ENCODE results near the gene KLHL3.

Gene KLHL3

GRCh38 chr5:137666901-137667300, 69.0 kb downstream of the KLHL3 start:
- CTCF ChIA-PET, result interaction anchor here (1.1 to 1.9 kb wide), 2 partner anchors 76 to 156 kb away, joined by 3 to 5 read pairs; no protein-coding TSS in a partner anchor
- no peak for DNase-seq (ENCODE audit: extremely low spot score)
- TF ChIP-seq FOXA1 (IDR thresholded peaks at IDR 0.05) (no peak), L3MBTL2 (conservative IDR thresholded peaks at IDR 0.05) (no peak), NFRKB (IDR thresholded peaks at IDR 0.05) (no peak), ZNF384 (IDR thresholded peaks at IDR 0.05) (no peak), FOXM1 (IDR thresholded peaks at IDR 0.05; ENCODE audit: borderline replicate concordance) (no peak), SP1 (IDR thresholded peaks at IDR 0.05) (no peak), HDGF (IDR thresholded peaks at IDR 0.05; ENCODE audit: borderline replicate concordance) (no peak), BHLHE40 (IDR thresholded peaks at IDR 0.05; ENCODE audit: borderline replicate concordance) (no peak), SUZ12 (IDR thresholded peaks at IDR 0.05) (no peak), LEF1 (IDR thresholded peaks at IDR 0.05; ENCODE audit: borderline replicate concordance) (no peak), ARNT (IDR thresholded peaks at IDR 0.05) (no peak), PKNOX1 (IDR thresholded peaks at IDR 0.05) (no peak)
- POLR2A ChIA-PET, result no interaction called here

GRCh38 chr5:137666461-137666850, 69.4 kb downstream of the KLHL3 start:
- TF ChIP-seq FOXM1 (IDR thresholded peaks at IDR 0.05; ENCODE audit: borderline replicate concordance) (no peak), BHLHE40 (IDR thresholded peaks at IDR 0.05; ENCODE audit: borderline replicate concordance) (no peak), TARDBP (IDR thresholded peaks at IDR 0.05) (no peak)
- ChIA-PET CTCF (interaction anchor here (1.1 to 1.9 kb wide), 2 partner anchors 76 to 156 kb away, joined by 3 to 5 read pairs; no protein-coding TSS in a partner anchor), POLR2A (no interaction called here)
- no peak for DNase-seq (ENCODE audit: extremely low spot score)

GRCh38 chr5:137665678-137666460, 70.0 kb downstream of the KLHL3 start:
- CTCF ChIA-PET, result interaction anchor here (0.7 to 1.9 kb wide), 3 partner anchors 77 to 157 kb away, joined by 3 to 5 read pairs (median 3); no protein-coding TSS in a partner anchor
- POLR2A ChIA-PET, result no interaction called here

DNA sequence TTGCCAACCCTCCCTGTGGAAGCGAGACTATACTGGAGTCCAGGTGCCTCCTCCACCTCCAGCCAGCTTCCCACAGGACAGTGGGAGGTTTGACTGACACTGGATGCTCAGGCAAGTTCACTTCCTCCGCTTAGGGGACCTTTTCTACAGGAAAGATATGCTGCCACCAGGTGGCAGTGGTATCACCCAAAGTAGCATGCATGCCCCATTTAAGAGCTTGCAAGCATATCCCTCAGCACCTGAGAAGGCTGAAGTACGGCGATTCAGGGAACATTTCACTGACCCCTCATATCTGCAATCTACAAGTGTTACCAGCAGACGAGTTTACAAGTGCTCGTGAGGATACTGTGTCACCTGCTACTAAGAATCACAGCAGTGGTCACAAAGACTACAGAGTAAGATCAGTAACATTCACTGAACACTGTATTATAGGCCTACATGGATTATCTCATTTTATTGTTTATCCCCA, 75.5 kb downstream of the KLHL3 start:
- TF ChIP-seq FOXM1 (IDR thresholded peaks at IDR 0.05; ENCODE audit: borderline replicate concordance) (no peak), PKNOX1 (IDR thresholded peaks at IDR 0.05) (peak; percentile 83), SUZ12 (IDR thresholded peaks at IDR 0.05) (no peak)
- DNase-seq (ENCODE audit: extremely low spot score), result peak; percentile 70
- CTCF ChIA-PET, result interaction anchor here (0.5 to 2.2 kb wide), 25 partner anchors 9 to 411 kb away, joined by 3 to 32 read pairs (median 5); partner anchors contain the start of gene KLHL3
- POLR2A ChIA-PET, result no interaction called here

More at GRCh38 chr5:137665678-137666460, 70.0 kb downstream of the KLHL3 start:
- no peak for DNase-seq (ENCODE audit: extremely low spot score)
- TF ChIP-seq L3MBTL2 (conservative IDR thresholded peaks at IDR 0.05) (no peak), FOXM1 (IDR thresholded peaks at IDR 0.05; ENCODE audit: borderline replicate concordance) (no peak), LEF1 (IDR thresholded peaks at IDR 0.05; ENCODE audit: borderline replicate concordance) (no peak), BHLHE40 (IDR thresholded peaks at IDR 0.05; ENCODE audit: borderline replicate concordance) (no peak), TARDBP (IDR thresholded peaks at IDR 0.05) (no peak), ZNF384 (IDR thresholded peaks at IDR 0.05) (no peak), FOXA1 (IDR thresholded peaks at IDR 0.05) (no peak), SP1 (IDR thresholded peaks at IDR 0.05) (no peak), SUZ12 (IDR thresholded peaks at IDR 0.05) (no peak), FOXK2 (IDR thresholded peaks at IDR 0.05) (no peak), NFRKB (IDR thresholded peaks at IDR 0.05) (no peak)

GRCh38 chr5:137659209-137659608, 76.7 kb downstream of the KLHL3 start:
- TF ChIP-seq FOXM1 (IDR thresholded peaks at IDR 0.05; ENCODE audit: borderline replicate concordance) (no peak), L3MBTL2 (conservative IDR thresholded peaks at IDR 0.05) (no peak), BHLHE40 (IDR thresholded peaks at IDR 0.05; ENCODE audit: borderline replicate concordance) (no peak), FOXA1 (IDR thresholded peaks at IDR 0.05) (no peak), ZNF384 (IDR thresholded peaks at IDR 0.05) (no peak), CTBP1 (IDR thresholded peaks at IDR 0.05; ENCODE audit: borderline replicate concordance) (no peak), ARNT (IDR thresholded peaks at IDR 0.05) (no peak), PKNOX1 (IDR thresholded peaks at IDR 0.05) (no peak), NFRKB (IDR thresholded peaks at IDR 0.05) (no peak), SUZ12 (IDR thresholded peaks at IDR 0.05) (no peak), HDGF (IDR thresholded peaks at IDR 0.05; ENCODE audit: borderline replicate concordance) (no peak), SP1 (IDR thresholded peaks at IDR 0.05) (no peak), FOXK2 (IDR thresholded peaks at IDR 0.05) (no peak), ELF4 (IDR thresholded peaks at IDR 0.05) (no peak)
- CTCF ChIA-PET, result interaction anchor here (2.2 kb wide), 1 partner anchor 8 kb away, joined by 8 read pairs; no protein-coding TSS in a partner anchor
- POLR2A ChIA-PET, result no interaction called here
- DNase-seq (ENCODE audit: extremely low spot score), result no peak

DNA sequence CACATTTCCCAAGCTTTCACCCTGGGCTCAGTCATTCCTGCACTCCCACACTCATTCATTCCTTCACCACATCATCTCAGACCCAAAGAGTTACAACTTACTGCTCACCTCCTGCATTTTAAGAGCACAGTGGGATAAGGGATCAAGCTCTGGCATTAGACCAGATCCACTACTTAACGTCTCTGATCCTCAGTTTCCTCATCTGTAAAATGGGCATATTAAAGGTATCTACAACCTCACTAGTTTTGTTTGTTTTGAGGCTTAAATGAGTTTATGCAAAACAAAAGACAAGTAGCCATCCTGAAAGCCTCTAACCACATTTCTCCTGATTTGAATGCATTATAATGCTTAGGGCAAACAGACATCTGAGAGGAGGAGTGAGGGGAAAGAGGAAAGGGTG, 77.6 kb downstream of the KLHL3 start:
- no peak for DNase-seq (ENCODE audit: extremely low spot score)
- no peak for TF ChIP-seq TARDBP (IDR thresholded peaks at IDR 0.05)
- TF ChIP-seq NFRKB (IDR thresholded peaks at IDR 0.05), result no peak
- ChIA-PET POLR2A (no interaction called here), CTCF (no interaction called here)
